K562 (cell line): ENCODE results near the gene MUCL3. TPM values are rescaled to one million over a fixed set of nuclear protein-coding genes. Genes with fewer than 3 reads are reported as not detected.

Experiments
- ADNP ChIP-seq: fragments of 200-800 bp; sonication (Bioruptor generic); IDR thresholded peaks from 2 replicates; pipeline ENCODE4 v1.6.1; 2016; ENCODE audit warnings: missing genetic modification characterization, missing compliant biosample characterization
- DMBX1 ChIP-seq: fragments of 250-450 bp; sonication (Bioruptor Pico); IDR thresholded peaks from 2 replicates; pipeline ENCODE4 v1.8.0; 2022; ENCODE audit warnings: inconsistent platforms, mild to moderate bottlenecking, moderate library complexity, borderline replicate concordance
- FOSL1 ChIP-seq: fragments of 200-800 bp; sonication (Bioruptor generic); conservative IDR thresholded peaks from 2 replicates; pipeline ENCODE4 v1.6.1; 2016; ENCODE audit warnings: missing genetic modification characterization, missing compliant biosample characterization
- GTF2E2 ChIP-seq: fragments of 200-800 bp; sonication (Bioruptor generic); IDR thresholded peaks from 2 replicates; pipeline ENCODE4 v1.6.1; 2016; ENCODE audit warnings: missing genetic modification characterization, missing compliant biosample characterization
- HNRNPH1 ChIP-seq: fragments of 200-400 bp; formaldehyde crosslinking; optimal IDR thresholded peaks from 2 replicates; pipeline ENCODE3; 2017; ENCODE audit warnings: low read depth, mild to moderate bottlenecking, low read length, moderate library complexity
- KLF6 ChIP-seq: fragments of 250-450 bp; sonication (Bioruptor Pico); IDR thresholded peaks from 2 replicates; pipeline ENCODE4 v1.4.0; 2020; ENCODE audit warnings: mild to moderate bottlenecking, moderate library complexity, borderline replicate concordance
- RAD21 ChIP-seq, 2 experiments: fragments of 250-450 bp in 1 of 2; fragments of 450-650 bp in 1 of 2; sonication (Bioruptor Pico) in 1 of 2; formaldehyde crosslinking in 1 of 2; IDR thresholded peaks in 1 of 2; conservative IDR thresholded peaks in 1 of 2; 2 replicates each; pipeline versions ENCODE4 v1.4.0 to v1.8.0; 2020 to 2022; ENCODE audit warnings: mild to moderate bottlenecking in 2 of 2, moderate library complexity in 1 of 2
- RBM25 ChIP-seq: fragments of 200-400 bp; formaldehyde crosslinking; IDR thresholded peaks from 2 replicates; pipeline ENCODE4 v1.6.1; 2018; ENCODE audit warnings: low read length, low read depth, moderate library complexity; ENCODE audit not compliant: severe bottlenecking
- SMAD3 ChIP-seq: fragments of 450-650 bp; formaldehyde crosslinking; conservative IDR thresholded peaks from 2 replicates; pipeline ENCODE4 v1.4.0; 2020; ENCODE audit warnings: mild to moderate bottlenecking
- SMAD4 ChIP-seq: fragments of 250-450 bp; sonication (Bioruptor Pico); conservative IDR thresholded peaks from 2 replicates; pipeline ENCODE4 v1.8.0; 2021; ENCODE audit warnings: inconsistent platforms, mild to moderate bottlenecking, moderate library complexity
- ZNF764 ChIP-seq: fragments of 250-450 bp; sonication (Bioruptor Pico); IDR thresholded peaks from 2 replicates; pipeline ENCODE4 v1.4.0; 2020; ENCODE audit warnings: low read depth, mild to moderate bottlenecking, moderate library complexity
- ZNF778 ChIP-seq: fragments of 450-650 bp; formaldehyde crosslinking; IDR thresholded peaks from 2 replicates; pipeline ENCODE4 v1.4.0; 2020; ENCODE audit warnings: mild to moderate bottlenecking, moderate library complexity
- polyA plus RNA-seq, 8 experiments: library from polyadenylated mRNA; depleted of rRNA in 4 of 8; stranded (reverse) in 5 of 8; unstranded in 3 of 8; fragments of >200 nt; fragmentation: Nextera tagmentation in 2 of 8; fragmentation: Illumina TruSeq in 1 of 8; extraction: Ambion mirVana in 2 of 8; extraction: Trizol in 1 of 8; gene quantifications; 2 replicates each; pipeline versions ENCODE4 v1.2.1 to v1.2.3, GENCODE V29; 2011 to 2014; ENCODE audit warnings: inconsistent platforms in 1 of 8, missing spikeins in 1 of 8
- total RNA-seq, 7 experiments: library from RNA; depleted of rRNA in 6 of 7; stranded (reverse); fragments of >200 nt in 6 of 7; fragmentation: Illumina TruSeq in 2 of 7; extraction: Trizol in 2 of 7; gene quantifications; 2 replicates each; pipeline versions ENCODE4 v1.2.1 to v1.2.3, GENCODE V29; 2011 to 2021; ENCODE audit warnings: low replicate concordance in 1 of 7
- TF ChIP-seq, protein P1 (sequence below), 2 experiments: fragments of 450-650 bp in 1 of 2; IDR thresholded peaks; 2 replicates each; pipeline ENCODE4 v1.6.1; 2011 to 2017; ENCODE audit warnings: low read depth in 2 of 2, antibody characterized with exemption in 1 of 2, borderline replicate concordance in 1 of 2, low read length in 1 of 2, mild to moderate bottlenecking in 1 of 2, mixed read lengths in 1 of 2; ENCODE audit not compliant: control insufficient read depth in 1 of 2
- TF ChIP-seq, protein P2 (sequence below), 2 experiments: IDR thresholded peaks; 2 replicates each; pipeline ENCODE4 v1.6.1; 2011; ENCODE audit warnings: borderline replicate concordance in 1 of 2, control low read depth in 1 of 2, low read depth in 1 of 2, low read length in 1 of 2, mild to moderate bottlenecking in 1 of 2, mixed read lengths in 1 of 2, moderate library complexity in 1 of 2; ENCODE audit not compliant: insufficient read depth in 1 of 2, insufficient read length in 1 of 2, poor library complexity in 1 of 2, severe bottlenecking in 1 of 2; ENCODE audit errors: extremely low read depth in 1 of 2
- TF ChIP-seq, protein P3 (sequence below): sonication (generic); formaldehyde crosslinking; IDR thresholded peaks from 2 replicates; pipeline ENCODE4 v1.9.0; 2022; ENCODE audit warnings: mild to moderate bottlenecking, missing genetic modification reagents
- TF ChIP-seq, protein P4 (sequence below): sonication (generic); IDR thresholded peaks from 2 replicates; pipeline ENCODE4 v1.6.1; 2016
- TF ChIP-seq, protein P5 (sequence below): fragments of 250-450 bp; sonication (Bioruptor Pico); IDR thresholded peaks from 2 replicates; pipeline ENCODE4 v1.8.0; 2022; ENCODE audit warnings: inconsistent platforms, mild to moderate bottlenecking, moderate library complexity, borderline replicate concordance

MUCL3 gene
- total and polyA plus RNA-seq, 9 of the 15 experiments (the other 6 are each of a cell fraction or from before 2014, with no cell fraction given): 0.07 TPM; not detected in 8

DNA sequence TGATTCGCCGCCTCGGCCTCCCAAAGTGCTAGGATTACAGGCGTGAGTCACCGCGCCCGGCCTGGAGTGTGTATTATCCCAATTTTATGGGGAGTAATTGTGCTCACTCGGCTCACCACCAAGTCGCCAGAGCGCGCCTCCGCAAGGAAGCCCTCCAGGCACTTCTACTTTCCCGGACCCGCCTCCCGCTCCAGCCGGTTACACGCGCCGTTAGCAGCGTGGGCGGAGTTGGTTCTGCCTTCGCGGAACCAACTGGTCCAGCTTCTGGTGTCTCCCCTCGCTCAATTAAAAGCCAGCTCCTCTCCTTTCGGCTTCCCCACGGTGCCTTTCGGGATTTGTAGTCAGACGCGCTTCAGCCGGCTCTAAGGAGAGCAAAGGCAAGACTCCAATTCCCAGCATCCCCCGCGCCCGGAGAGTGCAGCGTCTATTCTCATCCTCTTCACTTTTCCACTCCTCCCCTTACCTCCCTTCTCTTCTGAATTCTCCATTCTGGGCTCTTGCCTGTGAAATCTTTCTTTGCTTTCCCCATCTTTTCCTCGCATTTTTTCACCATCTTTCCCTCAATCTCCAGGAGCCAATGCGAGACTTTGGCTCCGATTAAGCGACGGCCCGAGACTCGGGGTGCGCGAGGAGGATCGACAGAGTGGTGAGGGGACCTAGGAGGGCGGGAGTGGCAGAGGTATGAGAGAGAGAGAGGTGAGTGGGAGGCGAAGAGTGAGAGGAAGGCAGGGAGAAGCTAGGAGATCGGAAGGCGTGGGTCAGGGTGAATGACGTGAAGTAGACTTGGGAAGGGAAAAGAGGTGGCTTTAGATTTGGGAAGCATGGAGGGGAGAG is 32.8 kb upstream of the MUCL3 start, which contains the start of gene GTF2H4 (continued):
- TF ChIP-seq, protein P1, sequence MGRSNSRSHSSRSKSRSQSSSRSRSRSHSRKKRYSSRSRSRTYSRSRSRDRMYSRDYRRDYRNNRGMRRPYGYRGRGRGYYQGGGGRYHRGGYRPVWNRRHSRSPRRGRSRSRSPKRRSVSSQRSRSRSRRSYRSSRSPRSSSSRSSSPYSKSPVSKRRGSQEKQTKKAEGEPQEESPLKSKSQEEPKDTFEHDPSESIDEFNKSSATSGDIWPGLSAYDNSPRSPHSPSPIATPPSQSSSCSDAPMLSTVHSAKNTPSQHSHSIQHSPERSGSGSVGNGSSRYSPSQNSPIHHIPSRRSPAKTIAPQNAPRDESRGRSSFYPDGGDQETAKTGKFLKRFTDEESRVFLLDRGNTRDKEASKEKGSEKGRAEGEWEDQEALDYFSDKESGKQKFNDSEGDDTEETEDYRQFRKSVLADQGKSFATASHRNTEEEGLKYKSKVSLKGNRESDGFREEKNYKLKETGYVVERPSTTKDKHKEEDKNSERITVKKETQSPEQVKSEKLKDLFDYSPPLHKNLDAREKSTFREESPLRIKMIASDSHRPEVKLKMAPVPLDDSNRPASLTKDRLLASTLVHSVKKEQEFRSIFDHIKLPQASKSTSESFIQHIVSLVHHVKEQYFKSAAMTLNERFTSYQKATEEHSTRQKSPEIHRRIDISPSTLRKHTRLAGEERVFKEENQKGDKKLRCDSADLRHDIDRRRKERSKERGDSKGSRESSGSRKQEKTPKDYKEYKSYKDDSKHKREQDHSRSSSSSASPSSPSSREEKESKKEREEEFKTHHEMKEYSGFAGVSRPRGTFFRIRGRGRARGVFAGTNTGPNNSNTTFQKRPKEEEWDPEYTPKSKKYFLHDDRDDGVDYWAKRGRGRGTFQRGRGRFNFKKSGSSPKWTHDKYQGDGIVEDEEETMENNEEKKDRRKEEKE (IDR thresholded peaks at IDR 0.05; ENCODE audit: borderline replicate concordance in 1 of 2, control insufficient read depth in 1 of 2, low read depth in 2 of 2, low read length in 1 of 2): peak in 1 of 2 experiments; percentile 97; a peak in 2 of 4 replicates
- TF ChIP-seq SMAD3 (CRISPR knock-in tag): peak; percentile 90
- 0 out of 4 replicates have a peak, but pooled peaks have one; percentile 8 to 12 for TF ChIP-seq RAD21 (CRISPR knock-in tag; conservative IDR thresholded peaks at IDR 0.05 in 1 of 2, IDR thresholded peaks at IDR 0.05 in 1 of 2)
- TF ChIP-seq FOSL1: peak; percentile 89
- peak; percentile 81 for TF ChIP-seq ZNF764 (CRISPR knock-in tag)
- no peak for TF ChIP-seq ZNF778 (CRISPR knock-in tag)
- peak; percentile 91; the same call in 1 of the 2 replicates for TF ChIP-seq KLF6 (CRISPR knock-in tag)
- TF ChIP-seq DMBX1 (CRISPR knock-in tag): peak; percentile 96
- TF ChIP-seq GTF2E2 (tag): peak; percentile 67; the same call in 1 of the 2 replicates
- peak; percentile 93 for TF ChIP-seq SMAD4 (CRISPR knock-in tag)
- peak; percentile 92 for TF ChIP-seq RBM25
- TF ChIP-seq, protein P2, sequence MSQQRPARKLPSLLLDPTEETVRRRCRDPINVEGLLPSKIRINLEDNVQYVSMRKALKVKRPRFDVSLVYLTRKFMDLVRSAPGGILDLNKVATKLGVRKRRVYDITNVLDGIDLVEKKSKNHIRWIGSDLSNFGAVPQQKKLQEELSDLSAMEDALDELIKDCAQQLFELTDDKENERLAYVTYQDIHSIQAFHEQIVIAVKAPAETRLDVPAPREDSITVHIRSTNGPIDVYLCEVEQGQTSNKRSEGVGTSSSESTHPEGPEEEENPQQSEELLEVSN (IDR thresholded peaks at IDR 0.05; ENCODE audit: borderline replicate concordance in 1 of 2, extremely low read depth in 1 of 2, insufficient read depth in 1 of 2, insufficient read length in 1 of 2, low read depth in 1 of 2, low read length in 1 of 2, poor library complexity in 1 of 2, severe bottlenecking in 1 of 2): peak; percentile 47 to 72
- TF ChIP-seq, protein P3, sequence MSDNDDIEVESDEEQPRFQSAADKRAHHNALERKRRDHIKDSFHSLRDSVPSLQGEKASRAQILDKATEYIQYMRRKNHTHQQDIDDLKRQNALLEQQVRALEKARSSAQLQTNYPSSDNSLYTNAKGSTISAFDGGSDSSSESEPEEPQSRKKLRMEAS: peak; percentile 88
- no peak for TF ChIP-seq HNRNPH1
- TF ChIP-seq, protein P4, sequence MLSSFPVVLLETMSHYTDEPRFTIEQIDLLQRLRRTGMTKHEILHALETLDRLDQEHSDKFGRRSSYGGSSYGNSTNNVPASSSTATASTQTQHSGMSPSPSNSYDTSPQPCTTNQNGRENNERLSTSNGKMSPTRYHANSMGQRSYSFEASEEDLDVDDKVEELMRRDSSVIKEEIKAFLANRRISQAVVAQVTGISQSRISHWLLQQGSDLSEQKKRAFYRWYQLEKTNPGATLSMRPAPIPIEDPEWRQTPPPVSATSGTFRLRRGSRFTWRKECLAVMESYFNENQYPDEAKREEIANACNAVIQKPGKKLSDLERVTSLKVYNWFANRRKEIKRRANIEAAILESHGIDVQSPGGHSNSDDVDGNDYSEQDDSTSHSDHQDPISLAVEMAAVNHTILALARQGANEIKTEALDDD: peak; percentile 64; the same call in 1 of the 2 replicates
- TF ChIP-seq, protein P5, sequence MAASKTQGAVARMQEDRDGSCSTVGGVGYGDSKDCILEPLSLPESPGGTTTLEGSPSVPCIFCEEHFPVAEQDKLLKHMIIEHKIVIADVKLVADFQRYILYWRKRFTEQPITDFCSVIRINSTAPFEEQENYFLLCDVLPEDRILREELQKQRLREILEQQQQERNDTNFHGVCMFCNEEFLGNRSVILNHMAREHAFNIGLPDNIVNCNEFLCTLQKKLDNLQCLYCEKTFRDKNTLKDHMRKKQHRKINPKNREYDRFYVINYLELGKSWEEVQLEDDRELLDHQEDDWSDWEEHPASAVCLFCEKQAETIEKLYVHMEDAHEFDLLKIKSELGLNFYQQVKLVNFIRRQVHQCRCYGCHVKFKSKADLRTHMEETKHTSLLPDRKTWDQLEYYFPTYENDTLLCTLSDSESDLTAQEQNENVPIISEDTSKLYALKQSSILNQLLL (CRISPR knock-in tag): no peak
- peak; percentile 100 for TF ChIP-seq ADNP (tag)
